ENCODE measurements around the gene FHIT. TPM values are rescaled to one million over a fixed set of nuclear protein-coding genes. Genes with fewer than 3 reads are reported as not detected.

Gene FHIT
- total and polyA plus RNA-seq, 9 donors = 5.1 to 11.8 (median 9.5) TPM

GRCh38 chr3:59727902-59728586 is 1523.2 kb downstream of the FHIT start:
- Histone ChIP-seq H3K27ac (no peak overlapping the region), H3K27me3 (no peaks in the 10 kb centered on the region), H3K4me1 (ENCODE audit: insufficient read depth) (no peaks in the 10 kb centered on the region), H3K9me3 (no peaks in the 10 kb centered on the region), H3K4me3 (no peak overlapping the region), H3K36me3 (no peaks in the 10 kb centered on the region)
- TF ChIP-seq POLR2A (IDR thresholded peaks at IDR 0.05) = no peak
- TF ChIP-seq, protein P1, sequence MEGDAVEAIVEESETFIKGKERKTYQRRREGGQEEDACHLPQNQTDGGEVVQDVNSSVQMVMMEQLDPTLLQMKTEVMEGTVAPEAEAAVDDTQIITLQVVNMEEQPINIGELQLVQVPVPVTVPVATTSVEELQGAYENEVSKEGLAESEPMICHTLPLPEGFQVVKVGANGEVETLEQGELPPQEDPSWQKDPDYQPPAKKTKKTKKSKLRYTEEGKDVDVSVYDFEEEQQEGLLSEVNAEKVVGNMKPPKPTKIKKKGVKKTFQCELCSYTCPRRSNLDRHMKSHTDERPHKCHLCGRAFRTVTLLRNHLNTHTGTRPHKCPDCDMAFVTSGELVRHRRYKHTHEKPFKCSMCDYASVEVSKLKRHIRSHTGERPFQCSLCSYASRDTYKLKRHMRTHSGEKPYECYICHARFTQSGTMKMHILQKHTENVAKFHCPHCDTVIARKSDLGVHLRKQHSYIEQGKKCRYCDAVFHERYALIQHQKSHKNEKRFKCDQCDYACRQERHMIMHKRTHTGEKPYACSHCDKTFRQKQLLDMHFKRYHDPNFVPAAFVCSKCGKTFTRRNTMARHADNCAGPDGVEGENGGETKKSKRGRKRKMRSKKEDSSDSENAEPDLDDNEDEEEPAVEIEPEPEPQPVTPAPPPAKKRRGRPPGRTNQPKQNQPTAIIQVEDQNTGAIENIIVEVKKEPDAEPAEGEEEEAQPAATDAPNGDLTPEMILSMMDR (IDR thresholded peaks at IDR 0.05) = no peak
- TF ChIP-seq EP300 (IDR thresholded peaks at IDR 0.05) = no peak
- intact Hi-C loops (cut with DNase I) = no loop called here
- DNase-seq = no peak
- WGBS, 3 donors = 85 to 88% (median 88%) methylated on average over 4 of the region's 4 CpGs

DNA sequence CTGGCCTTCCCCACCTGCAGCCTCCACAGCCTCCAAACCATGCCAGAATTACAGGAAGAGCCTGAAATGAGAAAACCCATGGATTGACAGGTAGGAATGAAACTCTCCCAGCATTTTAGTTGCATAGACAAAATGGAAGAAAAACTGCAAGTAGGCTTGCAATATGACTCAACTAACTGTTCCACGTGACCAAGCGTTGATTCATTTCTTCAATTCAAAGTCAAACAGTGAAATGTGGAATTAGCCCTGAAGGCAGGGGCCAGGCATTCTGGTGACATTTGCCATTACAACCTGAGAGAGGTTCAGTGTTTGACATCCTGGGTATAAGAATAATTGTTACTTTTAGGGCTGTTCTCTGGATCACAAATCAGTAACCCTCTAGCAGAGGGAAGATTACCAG is 1525.0 kb downstream of the FHIT start:
- no peak overlapping the region for H3K27ac ChIP-seq
- no peaks in the 10 kb centered on the region for H3K27me3 ChIP-seq
- no peak for DNase-seq
- WGBS, 3 donors = 94 to 99% (median 99%) methylated on average over 2 of the region's 2 CpGs
- intact Hi-C loops (cut with DNase I) = no loop called here
- no peak overlapping the region for H3K4me3 ChIP-seq
- no peaks in the 10 kb centered on the region for H3K9me3 ChIP-seq
- TF ChIP-seq, protein P1 (IDR thresholded peaks at IDR 0.05) = no peak
- TF ChIP-seq EP300 (IDR thresholded peaks at IDR 0.05) (no peak), POLR2A (IDR thresholded peaks at IDR 0.05) (no peak)
- H3K36me3 ChIP-seq = no peaks in the 10 kb centered on the region
- no peaks in the 10 kb centered on the region for H3K4me1 ChIP-seq (ENCODE audit: insufficient read depth)

DNA sequence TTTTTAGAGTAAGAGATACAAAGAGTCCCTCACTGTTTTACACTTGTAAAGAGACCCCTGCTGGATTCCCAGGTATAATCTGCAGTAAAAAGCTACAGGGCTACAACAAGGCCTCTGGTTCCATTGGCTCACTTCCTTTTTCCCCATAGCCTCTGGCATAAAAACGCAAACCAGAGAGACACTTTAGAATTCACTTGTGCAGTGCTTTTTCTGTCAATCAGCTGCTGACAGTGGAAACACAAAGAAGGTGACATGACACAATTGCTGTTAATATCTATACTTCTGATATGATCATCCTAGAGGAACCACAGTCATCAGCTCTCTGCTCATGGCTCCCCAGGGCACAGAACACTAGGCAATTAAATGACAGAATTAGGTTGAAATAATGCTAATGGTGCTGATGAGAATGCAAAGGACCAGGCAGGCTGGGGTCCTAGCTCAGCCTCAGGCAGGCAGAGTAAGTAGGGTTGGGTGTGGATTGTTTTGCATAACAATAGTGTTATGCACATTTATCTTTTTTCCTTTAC is 1533.5 kb downstream of the FHIT start:
- 64 to 77% (median 72%) methylated on average over 1 of the region's 1 CpG for WGBS, 3 donors
- Histone ChIP-seq H3K9me3 (no peaks in the 10 kb centered on the region), H3K4me3 (no peak overlapping the region), H3K4me1 (ENCODE audit: insufficient read depth) (no peaks in the 10 kb centered on the region), H3K36me3 (no peaks in the 10 kb centered on the region), H3K27me3 (no peaks in the 10 kb centered on the region), H3K27ac (no peak overlapping the region)
- DNase-seq = no peak
- intact Hi-C loops (cut with DNase I) = no loop called here
- TF ChIP-seq POLR2A (IDR thresholded peaks at IDR 0.05) = no peak
- TF ChIP-seq, protein P1 (IDR thresholded peaks at IDR 0.05) = no peak
- no peak for TF ChIP-seq EP300 (IDR thresholded peaks at IDR 0.05)

DNA sequence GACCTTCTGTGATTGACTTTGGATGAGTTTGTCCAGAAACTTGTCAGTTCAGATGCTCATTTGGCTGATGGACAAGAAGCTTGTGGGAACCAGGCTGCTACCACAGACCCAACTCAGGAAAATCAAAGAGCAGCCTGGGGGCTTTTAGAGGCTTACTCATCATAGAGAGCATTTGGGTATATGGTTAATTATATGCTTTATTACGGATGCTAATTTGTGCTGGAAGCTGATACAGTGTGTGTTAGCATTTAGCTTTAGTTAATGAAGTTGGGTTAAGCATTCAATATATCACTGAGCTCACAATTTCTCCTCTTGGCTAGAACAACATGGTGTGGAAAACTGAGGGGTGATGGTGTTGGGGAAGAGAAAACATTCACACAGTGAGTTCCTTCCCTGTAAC is 1537.2 kb downstream of the FHIT start:
- Histone ChIP-seq H3K27ac (no peak overlapping the region), H3K9me3 (no peaks in the 10 kb centered on the region), H3K4me3 (no peak overlapping the region), H3K27me3 (no peaks in the 10 kb centered on the region), H3K36me3 (no peaks in the 10 kb centered on the region), H3K4me1 (ENCODE audit: insufficient read depth) (no peaks in the 10 kb centered on the region)
- 77 to 86% (median 82%) methylated on average over 1 of the region's 1 CpG for WGBS, 3 donors
- no peak for DNase-seq
- TF ChIP-seq POLR2A (IDR thresholded peaks at IDR 0.05) = no peak
- intact Hi-C loops (cut with DNase I) = no loop called here

GRCh38 chr3:59710554-59710953 is 1540.7 kb downstream of the FHIT start:
- H3K36me3 ChIP-seq = no peaks in the 10 kb centered on the region
- no peaks in the 10 kb centered on the region for H3K9me3 ChIP-seq
- no peak overlapping the region for H3K27ac ChIP-seq
- TF ChIP-seq EP300 (IDR thresholded peaks at IDR 0.05) (no peak), POLR2A (IDR thresholded peaks at IDR 0.05) (no peak)
- TF ChIP-seq, protein P1 (IDR thresholded peaks at IDR 0.05) = no peak
- no peaks in the 10 kb centered on the region for H3K4me1 ChIP-seq (ENCODE audit: insufficient read depth)
- intact Hi-C loops (cut with DNase I) = no loop called here
- no peaks in the 10 kb centered on the region for H3K27me3 ChIP-seq
- H3K4me3 ChIP-seq = no peak overlapping the region
- DNase-seq = no peak
- 91 to 97% (median 97%) methylated on average over 1 of the region's 1 CpG for WGBS, 3 donors

Measured in ovary (tissue), 9 donors.